Activated T-cell treated with anti-CD3 and anti-CD28 coated beads, Interleukin-2, amount 50 U/mL, for 48 hours (primary cell): ENCODE results near the gene SIGLEC10.
A peak's percentile ranks its signal among the peaks of the same experiment; 100 is the strongest.

ENCODE experiments used
- DNase-seq, 2 experiments: peaks; one replicate each; pipeline ENCODE4 v3.0.0-alpha.2; 2020

SIGLEC10 gene

DNA sequence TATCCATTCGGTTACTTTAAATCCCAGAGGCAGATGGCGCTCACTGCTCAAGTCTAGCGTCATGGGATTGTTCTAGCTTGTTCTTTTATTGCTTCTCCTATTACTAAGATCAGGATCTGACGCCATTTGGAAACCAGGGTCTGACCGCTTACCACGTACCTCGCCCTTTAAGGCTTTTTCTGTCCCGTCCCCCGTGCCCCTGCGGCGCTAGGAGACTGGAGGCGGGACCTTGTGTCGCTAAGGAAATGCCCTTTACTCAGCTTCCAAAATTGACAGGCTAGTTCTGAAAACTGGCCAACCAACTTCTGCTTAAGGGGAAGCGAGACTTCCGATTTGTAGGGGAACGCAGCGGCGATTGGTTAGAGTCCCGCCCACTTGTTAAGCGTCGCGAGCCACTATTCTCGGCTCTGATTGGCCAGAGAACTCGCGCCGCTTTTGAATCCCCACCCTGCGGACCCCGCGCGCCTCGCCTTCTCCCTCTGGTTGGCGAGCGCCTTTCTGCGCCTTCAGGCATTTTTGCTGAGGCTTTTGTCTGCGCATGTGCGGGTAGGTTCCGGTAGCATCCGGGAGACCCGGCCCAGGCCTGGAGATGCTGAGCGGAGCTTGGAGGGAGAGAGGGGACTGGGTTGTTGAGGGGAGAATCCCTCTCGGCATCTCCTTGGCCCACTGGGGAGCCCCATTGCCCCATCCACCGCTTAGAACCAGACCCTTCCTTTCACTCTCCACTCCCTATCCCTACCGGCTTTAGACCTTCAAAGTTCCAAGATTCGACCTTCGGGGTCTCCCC lies 23.2 kb downstream of the SIGLEC10 start:
- DNase-seq, result peak; percentile 96 to 97

DNA sequence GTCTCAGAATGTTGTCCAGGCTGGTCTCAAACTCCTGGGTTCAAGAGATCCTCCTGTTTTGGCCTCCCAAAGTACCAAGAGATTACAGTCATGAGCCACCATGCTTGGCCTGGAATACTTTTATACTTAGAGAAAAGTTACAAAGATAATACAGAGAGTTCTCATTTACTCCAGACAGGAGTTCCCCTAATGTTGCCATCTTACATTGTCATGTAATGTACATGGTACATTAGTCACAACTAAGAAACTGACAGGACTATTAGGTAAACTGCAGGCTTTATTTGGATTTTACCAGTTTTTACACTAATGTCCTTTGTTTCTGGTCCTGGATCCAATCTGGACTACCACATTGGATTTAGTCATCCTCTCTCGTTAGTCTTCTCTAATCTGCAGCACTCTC lies 24.7 kb downstream of the SIGLEC10 start:
- no peak for DNase-seq

DNA sequence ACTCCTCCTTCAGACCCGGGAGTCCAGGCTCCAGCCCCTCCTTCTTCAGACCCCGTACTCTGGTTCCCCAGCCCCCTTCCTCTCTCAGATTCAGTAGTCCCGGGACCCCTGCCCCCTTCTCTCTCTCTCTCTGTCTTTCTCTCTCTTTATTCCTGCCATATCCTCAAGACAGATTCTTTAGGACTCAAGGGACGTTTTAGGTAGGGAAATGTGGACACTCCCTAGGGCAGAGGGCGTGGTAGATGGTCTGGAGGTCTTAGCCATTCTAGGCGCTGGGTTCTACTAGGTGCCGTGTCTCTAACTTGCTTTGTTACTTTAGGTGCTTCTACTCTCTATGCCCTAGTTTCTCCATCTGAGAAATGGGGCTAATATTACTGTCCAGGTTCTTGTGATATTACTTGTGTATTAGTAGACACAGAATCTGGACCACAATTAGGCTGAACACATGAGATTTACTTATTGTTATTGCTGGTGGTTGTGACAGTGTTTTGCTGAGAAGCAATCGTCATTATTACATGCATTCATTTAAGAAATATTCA lies 26.3 kb downstream of the SIGLEC10 start:
- no peak for DNase-seq

DNA sequence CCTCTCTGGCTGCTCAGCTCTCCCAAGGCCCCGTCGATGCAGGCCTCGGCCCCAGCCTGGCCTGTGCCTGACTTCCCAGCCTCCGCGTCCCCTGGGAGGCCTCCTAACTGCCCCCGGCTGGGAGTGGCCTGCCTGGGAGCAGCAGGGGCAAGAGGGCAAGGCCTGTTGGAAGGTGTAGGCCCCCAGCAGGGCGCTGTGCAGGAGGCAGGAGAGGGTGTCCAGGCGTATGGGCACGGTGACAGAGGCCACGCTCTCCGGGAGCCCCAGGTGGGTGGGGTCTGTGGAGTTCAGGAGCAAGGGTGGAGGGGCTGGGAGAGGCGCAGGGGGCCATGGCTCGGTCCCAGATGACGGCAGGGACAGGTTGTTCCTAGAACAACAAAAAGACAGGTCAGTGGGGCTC lies 28.3 kb downstream of the SIGLEC10 start:
- no peak for DNase-seq

DNA sequence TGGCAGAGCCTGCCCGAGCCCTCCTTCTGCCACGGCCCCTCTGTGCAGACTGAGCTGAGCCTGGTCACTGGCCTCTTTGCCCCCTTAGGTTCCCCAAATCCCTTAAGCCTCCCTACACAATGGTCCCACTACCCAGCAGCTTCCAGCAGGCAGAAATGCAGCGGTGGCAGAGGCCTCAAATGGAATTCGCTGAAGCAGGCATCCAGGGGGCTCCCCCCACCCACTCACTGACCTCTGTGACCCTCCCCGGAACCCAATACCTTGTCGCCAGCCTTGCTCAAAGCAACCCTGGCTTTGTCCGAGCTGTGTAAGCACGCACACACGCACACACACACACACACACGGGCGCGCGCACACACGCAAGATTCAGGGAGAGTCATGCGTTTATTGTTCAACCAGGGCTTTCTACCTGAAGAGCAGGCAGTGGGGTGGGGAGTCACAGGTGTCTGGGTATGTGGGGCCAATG lies 29.5 kb downstream of the SIGLEC10 start, which contains the start of gene LIM2:
Gene LIM2 (minus strand): TSS at position 51 of the 466 bp plus-strand sequence. CDS start 531 bp downstream, outside the sequence.
- peak in 1 of 2 experiments; percentile 24 for DNase-seq

DNA sequence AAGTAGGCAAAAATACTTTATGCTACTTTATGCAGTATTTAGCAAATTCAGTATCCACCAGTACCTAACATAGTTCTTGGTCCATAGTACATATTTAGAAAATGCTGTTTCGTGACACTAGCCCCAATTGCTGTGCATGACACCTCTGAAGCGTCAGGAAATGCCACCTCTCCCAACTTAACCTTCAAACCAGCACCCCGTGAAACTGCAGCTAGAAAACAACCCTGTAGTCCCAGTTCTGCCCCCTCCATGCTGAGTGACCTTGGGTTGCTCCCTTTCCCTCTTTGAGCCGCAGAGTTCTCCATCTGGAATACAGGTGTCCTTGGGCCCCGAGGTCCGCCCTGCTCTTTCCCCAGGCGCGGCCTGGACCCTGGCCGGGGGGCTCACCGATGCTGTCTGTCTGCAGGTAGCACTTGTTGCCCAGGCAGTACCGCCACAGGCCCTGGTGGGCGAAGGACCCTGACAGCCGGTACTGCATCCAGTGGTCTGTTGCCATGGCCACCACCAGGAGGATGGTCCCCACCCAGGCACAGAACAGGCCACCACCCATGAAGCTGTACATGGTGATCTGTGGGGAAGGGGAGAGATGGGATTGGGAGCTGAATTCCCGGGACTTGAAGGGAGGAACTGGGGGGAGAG lies 30.4 kb downstream of the SIGLEC10 start:
- DNase-seq, result peak in 1 of 2 experiments; percentile 13

DNA sequence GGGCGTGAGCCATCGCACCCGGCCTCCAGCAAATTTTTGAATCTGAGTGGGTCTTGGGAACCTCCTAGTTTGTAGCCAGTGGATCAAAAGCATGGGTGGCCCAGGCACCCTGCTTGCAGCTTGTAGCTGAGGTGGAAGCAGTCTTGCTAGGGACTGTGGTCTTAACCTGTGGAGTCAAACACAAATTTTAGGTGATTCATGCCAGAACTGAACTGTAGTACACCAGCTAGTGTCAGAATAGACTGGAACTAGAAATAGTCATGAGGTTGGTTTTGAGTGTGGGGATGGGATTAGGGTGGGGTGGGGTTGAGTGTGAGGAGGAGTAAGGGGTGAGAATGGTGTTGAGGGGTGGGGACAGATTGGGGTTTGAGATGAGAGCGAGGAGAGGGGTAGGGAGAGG lies 35.4 kb downstream of the SIGLEC10 start:
- no peak for DNase-seq

DNA sequence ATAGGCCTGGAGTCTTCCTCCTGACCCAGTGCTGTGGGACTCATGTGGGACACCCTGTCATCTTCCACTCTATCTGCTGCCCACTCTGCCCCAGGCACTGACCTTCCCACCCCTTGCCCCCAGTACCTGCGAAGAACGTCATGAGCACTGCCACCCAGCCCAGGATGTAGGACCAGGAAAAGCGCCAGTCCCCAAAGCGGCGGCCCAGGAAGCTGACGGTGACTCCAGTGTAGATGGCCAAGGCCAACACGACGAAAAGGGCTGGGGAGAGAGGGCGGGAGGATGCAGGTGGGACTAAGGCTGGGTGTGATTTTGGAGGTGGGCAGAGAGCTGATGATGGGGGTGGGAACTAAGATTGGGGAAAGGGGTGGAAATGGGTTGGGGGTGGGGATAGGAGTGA lies 37.1 kb downstream of the SIGLEC10 start:
- no peak for DNase-seq

DNA sequence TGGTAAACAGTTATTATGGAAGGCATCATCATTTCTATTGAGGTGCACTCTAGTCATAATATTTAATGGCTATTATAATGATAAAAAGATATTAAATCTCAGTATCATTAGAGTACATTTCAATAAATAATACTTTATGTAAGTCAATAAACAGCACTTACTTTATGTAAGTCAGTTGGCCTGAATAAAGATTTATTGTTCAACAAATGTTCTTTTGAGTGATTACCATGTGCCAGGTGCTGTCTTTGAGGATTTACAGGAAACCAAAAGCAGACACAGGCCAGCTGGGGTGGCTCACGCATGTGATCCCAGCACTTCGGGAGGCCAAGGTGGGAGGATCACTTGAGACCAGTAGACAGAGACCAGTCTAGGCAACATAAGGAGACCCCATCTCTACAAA lies 40.0 kb downstream of the SIGLEC10 start:
- DNase-seq, result no peak

DNA sequence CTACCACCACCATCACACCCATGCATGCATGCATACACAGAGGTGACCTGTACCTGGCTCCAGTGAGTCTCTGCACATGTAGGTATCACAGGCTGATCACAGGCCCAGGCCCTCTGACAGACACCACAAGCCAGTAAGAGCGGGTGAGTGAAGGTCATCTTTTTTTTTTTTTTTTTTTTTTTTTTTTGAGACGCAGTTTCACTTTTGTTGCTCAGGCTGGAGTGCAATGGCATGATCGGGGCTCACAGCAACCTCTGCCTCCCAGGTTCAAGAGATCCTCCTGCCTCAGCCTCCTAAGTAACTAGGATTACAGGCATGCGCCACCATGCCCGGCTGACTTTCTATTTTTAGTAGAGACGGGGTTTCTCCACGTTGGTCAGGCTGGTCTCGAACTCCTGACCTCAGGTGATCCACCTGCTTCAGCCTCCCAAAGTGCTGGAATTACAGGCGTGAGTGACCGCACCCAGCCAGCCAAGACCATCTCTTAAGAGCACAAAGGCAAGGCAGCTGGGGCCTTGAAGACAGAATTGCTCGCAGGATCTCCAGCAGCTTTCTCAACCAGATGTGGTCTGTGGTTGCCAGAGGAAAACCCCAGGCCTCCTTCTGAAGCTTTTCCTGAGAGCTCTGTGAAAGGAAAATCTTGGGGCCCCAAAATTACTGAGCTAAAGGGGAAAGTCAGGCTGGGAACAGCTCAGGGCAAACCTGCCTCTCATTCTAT lies 41.8 kb downstream of the SIGLEC10 start:
- DNase-seq, result peak; percentile 73 to 77

DNA sequence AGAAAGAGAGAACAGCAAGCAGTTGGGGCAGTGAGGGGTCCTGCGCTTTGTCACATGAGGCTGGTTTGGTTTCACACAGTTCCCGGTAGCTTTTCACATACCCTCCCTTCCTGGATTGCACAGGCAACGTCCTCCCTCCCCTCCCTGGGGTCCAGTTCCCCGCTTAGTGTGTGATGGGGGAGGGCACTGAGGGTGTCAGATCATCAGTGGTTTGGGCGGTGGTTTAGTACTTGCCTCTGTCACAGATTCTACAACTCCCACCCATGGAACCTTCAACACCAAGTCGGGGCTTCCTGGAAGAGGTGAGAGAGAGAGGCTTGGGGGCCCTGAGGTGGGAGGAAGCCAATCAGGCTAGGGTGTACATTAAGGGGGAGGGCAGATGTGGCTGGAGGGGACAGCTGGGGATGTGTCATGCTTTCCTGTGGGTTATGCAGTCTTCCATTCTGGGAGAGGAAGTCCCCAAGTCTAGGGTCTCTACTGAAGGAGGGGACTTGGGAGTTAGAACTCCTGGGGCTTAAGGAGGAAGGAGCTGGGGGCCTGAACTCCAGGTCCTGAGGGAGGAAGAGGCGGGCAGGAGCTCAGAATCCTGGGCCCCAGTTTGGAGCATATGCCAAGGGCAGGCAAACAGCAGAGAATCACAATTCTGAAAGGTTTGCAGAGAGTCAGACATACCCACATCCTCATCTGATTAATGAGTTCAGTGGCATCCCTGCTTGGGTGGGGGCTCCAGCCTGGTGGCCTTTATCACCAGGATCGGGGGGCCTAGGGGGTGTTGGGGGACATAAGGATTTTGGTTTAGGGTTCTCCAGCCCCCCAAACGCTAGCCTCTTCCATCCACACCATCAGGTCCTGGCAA lies 44.6 kb downstream of the SIGLEC10 start, which contains the start of gene NKG7:
Gene NKG7 (minus strand): TSS at position 6 of the 856 bp plus-strand sequence. CDS start 119 bp downstream, outside the sequence.
- peak; percentile 86 to 89 for DNase-seq

DNA sequence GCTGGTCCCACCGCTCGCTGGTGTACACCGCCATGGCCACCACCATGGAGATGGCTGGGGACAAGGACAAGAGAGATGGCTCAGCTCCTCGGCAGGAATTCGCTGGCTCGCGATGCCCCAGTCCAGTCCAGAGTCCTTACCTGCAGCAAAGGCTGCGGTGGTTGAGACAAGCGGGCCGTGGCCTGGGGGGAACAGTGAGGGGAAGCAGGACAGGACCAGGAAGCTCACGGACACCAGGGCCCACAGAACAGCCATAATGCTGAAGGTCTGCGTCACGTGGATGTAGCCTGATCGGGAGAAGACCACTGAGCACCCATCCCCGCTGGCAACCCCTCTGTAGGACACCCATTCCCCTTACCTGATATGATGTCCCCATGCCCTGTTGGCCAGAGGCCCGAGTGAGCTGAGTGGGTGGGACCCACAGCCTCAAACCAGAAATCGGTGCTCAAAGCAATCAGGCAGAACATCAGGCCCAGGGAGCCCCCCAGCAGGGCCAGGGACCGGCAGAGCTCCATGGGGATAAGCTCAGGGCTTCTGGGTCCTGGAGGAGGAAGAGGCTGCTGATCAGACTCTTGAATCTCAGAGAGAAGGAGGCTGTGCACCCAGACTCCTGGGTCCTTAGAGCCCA lies 45.3 kb downstream of the SIGLEC10 start:
- peak in 1 of 2 experiments; percentile 48 for DNase-seq

DNA sequence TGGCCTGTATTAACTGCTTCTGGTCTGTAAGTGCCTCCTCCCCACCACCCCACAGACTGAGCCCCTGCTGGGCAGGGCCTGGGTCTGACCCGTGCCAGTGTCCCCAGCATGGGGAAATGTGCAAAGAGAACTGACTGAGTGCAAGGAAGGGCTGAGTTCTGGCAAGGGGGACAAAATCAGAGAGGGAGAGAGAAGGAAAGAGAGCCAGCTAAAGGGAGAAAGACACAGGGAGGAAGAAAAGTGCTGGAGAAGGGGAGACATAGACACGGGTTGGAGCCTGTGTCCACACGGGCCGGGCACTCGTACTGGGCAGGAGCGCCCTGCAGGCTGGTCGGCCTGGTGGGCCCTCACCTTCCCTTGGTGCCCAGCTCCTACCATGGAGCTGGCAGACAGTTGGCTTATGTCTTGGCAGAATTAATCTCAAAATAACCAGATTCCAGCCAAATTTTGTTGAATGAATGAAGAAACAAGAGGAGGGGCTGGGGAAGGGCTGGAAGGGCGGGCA lies 46.2 kb downstream of the SIGLEC10 start:
- no peak for DNase-seq

DNA sequence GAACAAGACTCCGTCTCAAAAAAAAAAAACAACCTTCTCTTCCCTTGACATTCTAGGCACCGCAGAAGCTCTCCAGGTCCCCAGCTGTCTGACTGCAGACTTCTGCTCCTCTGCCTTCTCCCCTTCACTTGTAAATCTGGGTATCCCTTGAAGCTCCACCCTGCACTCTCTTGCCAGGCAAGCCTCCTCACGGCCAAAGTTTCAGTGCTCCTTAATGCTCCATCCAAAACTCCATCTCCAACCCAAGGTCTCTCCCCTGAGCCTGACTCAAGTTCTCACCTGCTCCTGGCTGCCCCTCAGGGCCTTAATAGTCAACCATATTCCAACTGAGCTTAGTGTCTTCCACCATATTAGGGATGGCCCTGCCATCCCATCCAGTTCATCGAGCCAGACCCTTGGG lies 47.2 kb downstream of the SIGLEC10 start:
- no peak for DNase-seq

DNA sequence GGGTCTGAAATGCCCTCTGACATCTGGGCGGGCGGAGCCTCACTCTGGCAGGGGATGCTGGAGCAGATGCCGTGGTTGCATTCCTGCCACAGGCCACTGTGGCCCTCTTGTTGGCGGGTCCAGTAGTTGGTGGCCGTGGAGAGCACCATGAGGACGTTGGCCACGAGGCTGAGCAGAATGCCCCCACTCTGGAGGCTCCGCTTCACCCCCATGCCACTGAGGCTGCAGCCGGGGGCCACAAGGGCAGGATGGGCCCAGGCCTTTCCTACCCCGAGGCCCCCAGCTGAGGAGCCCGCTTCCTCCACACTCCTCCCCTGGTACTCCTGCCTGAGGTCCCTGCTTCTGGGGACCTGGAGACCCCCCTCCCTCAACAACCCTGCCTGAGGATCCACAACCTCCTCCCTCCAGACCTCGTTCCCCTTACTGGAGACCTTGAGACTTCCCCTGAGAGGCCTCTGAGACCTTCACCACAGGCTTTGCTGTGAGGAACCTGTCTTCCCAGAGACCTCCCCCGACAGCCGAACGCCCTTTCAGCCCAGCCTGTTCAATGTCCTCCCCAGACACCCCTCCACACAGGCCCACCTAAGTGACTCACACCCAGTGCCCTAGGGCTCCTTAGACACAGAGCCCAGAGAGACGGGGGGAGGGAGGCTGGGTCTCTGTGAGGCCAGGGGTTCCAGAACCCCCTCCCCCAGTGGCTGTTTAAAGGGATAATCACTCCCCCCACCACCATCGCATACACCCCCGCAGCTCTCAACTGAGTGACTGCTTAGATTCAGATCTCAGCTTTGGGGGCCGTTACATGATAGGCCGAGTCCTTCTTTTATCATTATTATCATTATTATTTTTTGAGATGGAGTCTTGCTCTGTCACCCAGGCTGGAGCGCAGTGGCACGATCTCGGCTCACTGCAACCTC lies 48.8 kb downstream of the SIGLEC10 start, which contains the start of gene CLDND2:
Gene CLDND2 (minus strand): TSS at position 638 of the 917 bp plus-strand sequence. CDS start 426 bp downstream, at position 212.
- peak; percentile 59 to 62 for DNase-seq

DNA sequence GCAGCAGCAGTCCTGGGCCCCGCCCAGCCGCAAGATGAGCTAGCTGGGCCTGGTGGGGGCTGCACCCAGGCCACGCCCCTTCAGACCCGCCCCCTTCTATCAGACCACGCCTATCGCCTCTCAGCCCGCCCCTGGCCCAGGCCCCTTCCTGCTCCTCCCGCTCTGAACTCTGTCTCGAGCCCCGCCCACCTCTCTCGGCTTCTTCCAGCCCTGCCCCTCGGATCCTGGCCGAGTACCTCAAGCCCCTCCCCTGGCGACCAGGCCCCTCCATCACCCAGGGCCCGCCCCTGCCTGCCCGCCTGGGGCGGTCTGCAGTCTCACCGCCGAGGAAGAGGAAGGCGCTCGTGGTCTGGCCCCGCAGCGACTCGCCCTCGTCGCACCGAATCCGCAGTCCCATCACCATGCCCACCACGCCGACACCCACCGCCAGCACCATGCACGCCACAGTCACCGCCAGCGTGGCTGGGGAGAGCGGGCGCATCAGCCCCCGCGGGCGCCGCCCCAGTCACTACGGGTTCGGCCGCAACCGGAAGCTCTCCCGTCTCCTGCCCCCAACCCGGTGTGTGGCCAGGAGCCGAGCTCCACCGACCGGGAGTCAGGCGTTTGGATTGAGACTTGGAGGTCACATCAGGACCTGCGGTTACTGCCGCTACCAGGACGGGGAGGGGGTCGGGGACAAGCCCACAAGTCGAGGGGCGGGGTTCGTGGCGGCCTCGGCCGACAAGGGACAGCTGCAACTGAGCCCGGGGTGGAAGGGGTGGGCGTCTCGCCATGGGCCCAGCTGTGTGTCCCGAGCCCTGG lies 49.7 kb downstream of the SIGLEC10 start:
- peak; percentile 99 to 100 for DNase-seq

DNA sequence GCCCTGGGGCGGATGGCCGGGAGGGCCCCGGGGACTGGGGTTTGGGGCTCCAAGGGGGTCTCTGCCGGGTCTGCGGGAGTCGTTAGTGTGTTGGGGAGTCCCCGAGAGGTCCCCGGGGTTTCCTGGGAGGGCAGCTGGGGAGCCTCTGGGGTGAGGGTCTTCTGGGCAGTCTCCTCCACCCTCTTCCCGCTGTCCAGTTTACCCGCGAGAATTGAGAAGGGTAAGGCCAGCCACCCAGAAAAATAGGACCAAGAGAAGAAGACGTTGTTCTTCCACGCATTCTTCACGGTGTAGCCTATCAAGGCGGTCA lies 50.2 kb downstream of the SIGLEC10 start:
- DNase-seq, result no peak

DNA sequence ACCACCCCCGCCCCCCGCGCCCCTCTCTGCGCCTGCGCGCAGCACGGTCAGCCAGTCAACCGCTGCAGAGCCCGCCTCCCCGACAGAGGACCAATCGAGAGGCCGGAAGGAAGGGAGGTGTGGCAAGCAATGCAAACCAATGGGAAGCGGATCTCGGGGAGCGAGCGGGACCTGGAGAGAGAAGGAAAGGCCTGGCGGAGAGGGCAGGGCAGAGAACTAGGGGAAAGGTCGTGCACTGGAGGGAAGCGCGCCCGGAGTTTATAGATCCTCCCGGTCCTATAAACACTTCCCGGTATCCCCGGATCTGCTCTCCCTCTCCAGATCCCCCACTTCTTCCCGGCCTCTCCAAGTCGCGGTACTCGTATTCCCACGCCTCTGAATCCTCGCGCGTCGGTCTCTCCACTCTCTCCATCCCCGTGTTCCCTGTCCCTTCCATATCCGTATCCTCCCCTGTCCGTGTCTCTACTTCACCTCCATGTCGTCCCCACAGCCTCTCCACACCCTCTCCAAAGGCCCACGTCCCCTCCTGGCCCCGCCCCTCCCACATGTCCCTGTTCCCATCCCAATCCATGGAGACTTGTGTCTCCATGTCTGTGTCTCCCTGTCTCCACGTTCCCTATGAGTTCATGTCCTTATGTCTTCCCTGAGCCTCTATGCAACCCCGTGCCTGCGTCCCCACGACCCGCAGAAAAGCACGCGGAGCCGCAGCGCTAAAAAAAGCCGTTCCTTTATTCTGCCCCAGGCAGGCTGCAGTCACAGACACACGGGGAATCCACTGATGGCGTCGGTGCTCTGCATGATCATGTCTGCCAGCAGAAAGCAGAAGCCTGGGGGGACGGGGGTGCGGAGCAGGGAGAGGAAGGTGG lies 50.8 kb downstream of the SIGLEC10 start:
- DNase-seq, result peak; percentile 96
